Colonic mucosa (tissue), 4 donors: Measurements from ENCODE around the gene MND1. TPM values are rescaled to one million over a fixed set of nuclear protein-coding genes. Genes with fewer than 3 reads are reported as not detected.

Experiments used
- DNase-seq: peaks from one replicate; pipeline ENCODE4 v3.0.0-alpha.2; 2020
- H3K27ac ChIP-seq: fragments of 200-600 bp; one replicate; pipeline ENCODE4 v1.8.0; 2021
- H3K27me3 ChIP-seq: fragments of 200-600 bp; one replicate; pipeline ENCODE4 v1.8.0; 2021
- H3K36me3 ChIP-seq: fragments of 200-600 bp; one replicate; pipeline ENCODE4 v1.8.0; 2021
- H3K4me1 ChIP-seq: fragments of 200-600 bp; one replicate; pipeline ENCODE4 v1.8.0; 2021; ENCODE audit warnings: mild to moderate bottlenecking
- H3K4me3 ChIP-seq: fragments of 200-600 bp; one replicate; pipeline ENCODE4 v1.8.0; 2021
- H3K9ac ChIP-seq, 2 donors: one replicate each; pipeline ENCODE4 v1.7.0; 2013; ENCODE audit warnings: control low read depth in 2 of 2, low read depth in 2 of 2, low read length in 2 of 2
- H3K9me3 ChIP-seq: fragments of 200-600 bp; one replicate; pipeline ENCODE4 v1.8.0; 2021
- CTCF ChIP-seq: fragments of 200-600 bp; IDR thresholded peaks from one replicate; pipeline ENCODE4 v1.8.0; 2022; ENCODE audit warnings: antibody characterized with exemption, mild to moderate bottlenecking
- intact Hi-C: fragments of 100-400 bp; cut with DNase I; formaldehyde crosslinking; loops from one replicate; pipeline ENCODE4 v1.14.1; 2022
- total RNA-seq, 2 donors: library from RNA; stranded (reverse); fragmentation: NEBNext Ultra II Directional in 1 of 2; extraction: Animal tissue kit (Norgen Biotek cat#: 25700) in 1 of 2; gene quantifications; one replicate each; pipeline ENCODE4 v1.2.1, GENCODE V29; 2021
- donor health status: healthy.
- donor health status: DM: no; HTN: no; CAD: no.
- donor health status: DM: no; HTN: no; CAD: no.

MND1 gene
- 10 to 100 TPM in 1 of 2 donors, 1 to 10 TPM in 1; 4.8 to 11.7 TPM for total RNA-seq

- intact Hi-C loops = loop anchor here (2.0 to 5.0 kb wide), 2 partner anchors 230 to 293 kb away; no protein-coding TSS in a partner anchor
- H3K27me3 ChIP-seq = no peaks in the 10 kb centered on the region
- no peaks in the 10 kb centered on the region for H3K4me1 ChIP-seq
- peak; percentile 92 for TF ChIP-seq CTCF
- H3K9ac ChIP-seq = peak within 1 kb of the TSS; percentile 35 to 53
- H3K36me3 ChIP-seq = no peaks in the 10 kb centered on the region
- no peak within 1 kb of the TSS for H3K27ac ChIP-seq
- peak; percentile 90 for DNase-seq
- no peaks in the 10 kb centered on the region for H3K9me3 ChIP-seq
- H3K4me3 ChIP-seq = peak within 1 kb of the TSS; percentile 97
These were observed at the start of gene MND1 for GRCh38 chr4:153344131-153345011. Gene MND1, plus strand, starts transcription at chr4:153344688. Its CDS starts 50 bp downstream, at chr4:153344738.

GRCh38 chr4:153295131-153295755 lies 49.2 kb upstream of the MND1 start:
- Histone ChIP-seq H3K4me1 (no peaks in the 10 kb centered on the region), H3K36me3 (peaks cover 4% of the 10 kb centered on the region), H3K27ac (no peak overlapping the region), H3K4me3 (no peak overlapping the region), H3K27me3 (no peaks in the 10 kb centered on the region), H3K9ac (no peak overlapping the region), H3K9me3 (no peaks in the 10 kb centered on the region)
- intact Hi-C loops = no loop called here
- no peak for TF ChIP-seq CTCF
- DNase-seq = no peak

GRCh38 chr4:153296040-153296823 lies 48.3 kb upstream of the MND1 start:
- Histone ChIP-seq H3K4me3 (no peak overlapping the region), H3K27ac (no peak overlapping the region)

GRCh38 chr4:153297116-153297515 lies 47.4 kb upstream of the MND1 start:
- TF ChIP-seq CTCF = no peak
- no peak overlapping the region for H3K27ac ChIP-seq
- no peaks in the 10 kb centered on the region for H3K27me3 ChIP-seq
- no peaks in the 10 kb centered on the region for H3K4me1 ChIP-seq
- no peak for DNase-seq
- peaks cover 5% of the 10 kb centered on the region for H3K36me3 ChIP-seq
- no peak overlapping the region for H3K4me3 ChIP-seq
- no peaks in the 10 kb centered on the region for H3K9me3 ChIP-seq
- H3K9ac ChIP-seq = no peak overlapping the region
- intact Hi-C loops = no loop called here

More at GRCh38 chr4:153296040-153296823, 48.3 kb upstream of the MND1 start:
- Histone ChIP-seq H3K4me1 (no peaks in the 10 kb centered on the region), H3K36me3 (peaks cover 5% of the 10 kb centered on the region), H3K9ac (no peak overlapping the region), H3K27me3 (no peaks in the 10 kb centered on the region), H3K9me3 (no peaks in the 10 kb centered on the region)
- peak; percentile 34 for DNase-seq
- intact Hi-C loops = no loop called here
- no peak for TF ChIP-seq CTCF

GRCh38 chr4:153310793-153311192 lies 33.7 kb upstream of the MND1 start:
- intact Hi-C loops = loop anchor here (10.0 kb wide), 1 partner anchor 106 kb away; the partner anchor contains the start of gene TRIM2
- Histone ChIP-seq H3K4me1 (no peaks in the 10 kb centered on the region), H3K27me3 (no peaks in the 10 kb centered on the region), H3K9ac (no peak overlapping the region), H3K36me3 (peaks cover 4% of the 10 kb centered on the region), H3K27ac (no peak overlapping the region), H3K4me3 (no peak overlapping the region), H3K9me3 (no peaks in the 10 kb centered on the region)
- no peak for TF ChIP-seq CTCF
- DNase-seq = no peak
